ENCODE data around the gene CALN1. TPM values are rescaled to one million over a fixed set of nuclear protein-coding genes. Genes with fewer than 3 reads are reported as not detected.

The CALN1 gene
- total RNA-seq, 1 experiment from 2014 or later: not detected

DNA sequence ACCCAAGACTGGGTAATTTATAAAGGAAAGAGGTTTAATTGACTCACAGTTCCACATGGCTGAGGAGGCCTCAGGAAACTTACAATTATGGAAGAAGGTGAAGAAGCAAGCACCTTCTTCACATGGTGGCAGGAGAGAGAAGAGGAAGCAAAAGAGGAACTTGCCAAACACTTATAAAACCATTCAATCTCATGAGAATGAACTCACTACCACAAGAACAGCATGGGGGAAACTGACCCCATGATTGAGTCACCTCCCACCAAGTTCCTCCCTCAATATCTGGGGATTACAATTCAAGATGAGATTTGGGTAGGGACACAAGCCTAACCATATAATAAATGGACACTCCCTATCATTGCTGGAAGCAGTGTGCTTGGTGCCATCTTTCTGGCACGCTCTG lies 506.3 kb downstream of the CALN1 start:
- no peak for DNase-seq (ENCODE audit: extremely low read depth, low read depth)

DNA sequence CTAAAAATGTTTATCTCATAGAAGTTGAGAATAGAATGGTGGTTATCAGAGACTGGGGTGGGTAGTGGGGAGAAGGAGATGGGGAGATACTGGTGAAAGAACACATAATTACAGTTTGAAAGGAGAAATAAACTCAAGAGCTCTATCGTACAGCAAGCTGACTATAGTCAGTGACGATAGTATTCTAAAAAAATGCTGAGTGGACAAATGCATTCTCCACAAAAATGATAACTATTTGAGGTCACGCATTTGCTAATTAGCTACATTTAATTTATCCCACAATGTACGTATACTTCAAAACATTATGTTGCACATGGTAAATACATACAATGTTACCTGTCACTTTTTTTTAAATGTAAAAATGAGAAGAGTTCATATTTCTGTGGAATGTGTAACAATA lies 507.7 kb downstream of the CALN1 start:
- DNase-seq (ENCODE audit: extremely low read depth, low read depth): no peak

DNA sequence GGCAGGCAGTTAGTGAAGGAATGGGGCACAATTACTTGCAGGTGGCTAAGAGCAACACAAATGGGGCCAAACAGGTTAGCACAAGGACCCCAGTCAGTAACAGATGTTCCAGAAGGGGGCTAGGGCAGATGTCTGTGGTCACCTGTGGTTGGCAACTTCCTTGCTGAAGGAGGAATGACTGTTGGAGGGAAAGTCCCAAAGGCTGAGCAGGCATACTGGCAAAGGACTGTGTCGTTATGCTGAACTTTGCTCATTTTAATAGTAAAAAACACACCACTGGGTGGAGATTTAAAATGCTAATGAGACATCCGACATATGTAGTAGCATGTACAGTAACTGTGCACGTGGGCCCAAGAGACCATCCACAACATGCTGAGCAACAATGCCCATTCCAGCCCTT lies 511.6 kb downstream of the CALN1 start:
- DNase-seq (ENCODE audit: extremely low read depth, low read depth): no peak

DNA sequence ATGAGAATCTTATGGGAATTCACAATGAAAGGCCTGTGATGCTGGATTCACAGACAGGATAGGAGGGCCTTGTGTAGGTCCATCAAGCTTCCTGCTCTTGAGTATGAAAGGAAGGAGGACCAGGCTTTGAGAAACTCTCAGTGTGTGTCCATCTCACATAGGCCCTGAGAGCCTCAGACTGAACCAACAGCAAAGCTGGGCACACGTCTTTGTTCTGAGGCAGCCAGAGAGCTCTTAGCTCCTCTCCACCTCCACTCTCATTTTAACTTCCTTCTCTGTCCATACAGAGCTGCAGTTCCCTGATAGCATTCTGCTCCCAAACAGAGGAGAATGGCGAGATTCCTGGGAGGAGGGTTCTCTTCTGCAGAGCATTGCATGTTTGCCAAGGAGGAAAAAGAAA lies 515.6 kb downstream of the CALN1 start:
- no peak for DNase-seq (ENCODE audit: extremely low read depth, low read depth)

DNA sequence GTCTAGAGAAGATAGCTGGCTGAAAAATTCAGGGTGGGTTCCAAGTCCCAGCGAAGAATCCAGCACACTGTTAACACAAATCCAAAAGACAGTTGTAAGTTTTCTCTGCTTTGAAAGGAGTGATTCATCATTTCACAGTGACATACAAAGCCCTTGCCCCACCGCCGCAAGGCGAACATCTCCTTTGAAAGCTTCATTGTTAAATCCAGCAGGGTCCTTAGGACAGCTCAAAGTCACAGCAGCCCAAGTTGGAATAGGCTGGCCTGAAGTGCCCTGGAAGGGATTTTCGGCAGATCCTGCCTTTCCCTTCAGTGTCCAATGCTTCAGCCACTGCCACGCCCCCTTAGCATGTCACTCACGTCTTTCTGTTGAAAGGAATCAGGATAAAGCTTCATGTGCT lies 526.1 kb downstream of the CALN1 start:
- peak; percentile 44 for DNase-seq (ENCODE audit: extremely low read depth, low read depth)

DNA sequence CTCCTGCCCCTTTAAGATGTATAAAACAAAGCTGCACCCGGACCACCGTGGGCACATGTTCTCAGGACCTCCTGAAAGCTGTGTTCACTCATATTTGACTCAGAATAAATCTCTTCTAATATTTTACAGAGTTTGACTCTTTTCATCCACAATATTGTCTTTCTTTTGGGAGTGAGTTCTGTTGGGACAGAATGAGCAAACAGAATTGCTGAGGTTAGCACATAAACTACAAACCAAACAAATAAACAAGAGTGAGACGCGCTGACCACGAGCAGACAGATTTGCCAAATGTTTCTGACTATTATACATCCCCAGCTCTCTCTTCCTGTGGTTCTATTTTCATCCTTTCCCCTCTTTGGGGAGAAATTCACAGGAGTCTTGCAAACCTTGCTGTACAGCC lies 526.7 kb downstream of the CALN1 start:
- DNase-seq (ENCODE audit: extremely low read depth, low read depth): peak; percentile 5

DNA sequence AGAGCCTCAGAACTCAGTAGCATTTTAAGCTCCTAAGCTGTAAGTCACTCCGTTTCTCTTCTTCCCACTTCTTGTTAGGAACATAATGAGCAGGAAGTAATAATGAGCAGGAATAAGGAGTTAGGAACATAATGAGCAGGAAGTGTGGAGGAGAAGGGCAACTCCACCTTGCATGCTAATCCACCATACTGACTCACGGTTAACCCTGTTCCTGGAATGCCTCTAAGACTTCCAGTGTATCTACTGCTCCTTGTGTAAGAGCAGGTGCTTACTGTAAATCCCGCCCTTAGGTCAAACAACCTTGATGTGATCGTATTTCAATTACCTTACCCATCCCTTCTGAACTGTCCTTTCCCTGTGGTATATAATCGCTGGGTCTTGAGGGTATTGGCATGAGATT lies 528.7 kb downstream of the CALN1 start:
- no peak for DNase-seq (ENCODE audit: extremely low read depth, low read depth)

DNA sequence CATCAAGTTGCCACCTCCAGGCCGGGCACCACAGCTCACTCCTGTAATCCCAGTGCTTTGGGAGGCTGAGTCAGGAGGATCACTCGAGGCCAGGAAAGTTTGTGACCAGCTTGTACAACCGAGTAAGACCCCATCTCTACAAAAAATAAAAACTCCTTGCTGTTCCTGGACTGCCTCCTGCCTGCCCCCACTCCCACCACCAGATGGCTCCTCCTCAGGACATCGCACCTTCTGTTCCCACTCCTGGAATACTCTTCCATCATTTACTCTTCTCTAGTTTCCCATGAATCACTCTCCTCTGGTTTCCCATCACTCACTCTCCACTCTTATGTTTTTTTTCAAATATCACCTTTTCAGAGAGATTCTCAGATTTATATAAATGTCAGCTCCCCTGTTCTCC lies 540.7 kb downstream of the CALN1 start:
- DNase-seq (ENCODE audit: extremely low read depth, low read depth): no peak

DNA sequence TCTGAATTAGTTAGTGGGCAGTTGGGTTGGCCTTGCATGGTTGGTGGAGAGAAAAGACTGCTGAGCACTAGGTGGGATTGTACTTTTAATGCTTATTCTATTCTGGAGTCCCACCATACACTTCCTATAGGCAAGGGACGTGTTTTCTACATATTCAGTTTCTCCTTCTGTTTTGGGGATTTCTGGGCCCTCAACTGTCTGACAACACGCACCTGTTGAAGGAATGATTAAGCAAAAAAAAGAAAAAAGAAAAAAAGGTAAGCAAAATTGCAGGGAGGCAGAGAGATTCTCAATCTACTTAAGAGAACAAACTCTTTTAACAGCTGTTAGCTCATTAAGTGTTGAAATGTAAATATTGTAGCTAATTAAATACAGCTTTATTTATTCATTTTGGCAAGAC lies 541.3 kb downstream of the CALN1 start:
- DNase-seq (ENCODE audit: extremely low read depth, low read depth): no peak

DNA sequence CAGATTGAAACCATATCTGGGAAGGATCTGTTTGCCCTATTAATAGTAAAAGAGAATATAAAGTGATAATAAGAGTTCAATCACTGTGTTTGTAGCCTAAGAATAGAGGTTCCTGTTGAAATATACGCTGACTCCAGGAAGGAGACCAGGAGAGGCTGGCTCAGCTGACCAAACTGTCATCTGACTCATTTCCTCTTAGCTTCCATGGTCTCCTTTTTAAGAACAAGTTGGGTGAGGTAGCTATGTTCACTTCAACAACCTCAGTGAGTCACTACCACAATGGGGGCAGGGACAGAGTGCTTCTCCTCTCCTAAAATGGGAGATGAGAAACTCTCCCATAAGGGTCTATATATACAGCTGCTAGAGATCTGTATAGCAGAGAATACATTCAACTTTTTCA lies 543.3 kb downstream of the CALN1 start:
- DNase-seq (ENCODE audit: extremely low read depth, low read depth): no peak

DNA sequence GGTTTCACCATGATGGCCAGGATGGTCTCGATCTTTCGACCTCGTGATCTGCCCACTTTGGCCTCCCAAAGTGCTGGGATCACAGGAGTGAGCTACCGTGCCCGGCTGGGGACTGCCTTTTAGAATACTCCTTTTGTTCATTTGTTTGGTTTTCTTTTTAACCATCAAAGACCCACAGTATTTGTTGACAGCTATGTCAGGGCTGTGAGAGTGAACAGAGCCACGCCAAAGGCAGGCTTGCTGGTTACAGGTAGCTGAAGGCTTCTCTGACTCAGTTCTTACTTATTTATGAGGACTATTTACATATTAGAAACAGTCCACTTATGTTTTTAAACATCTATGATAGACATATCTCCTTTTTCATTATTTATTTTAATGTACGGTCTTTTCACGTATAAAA lies 544.5 kb downstream of the CALN1 start:
- no peak for DNase-seq (ENCODE audit: extremely low read depth, low read depth)

DNA sequence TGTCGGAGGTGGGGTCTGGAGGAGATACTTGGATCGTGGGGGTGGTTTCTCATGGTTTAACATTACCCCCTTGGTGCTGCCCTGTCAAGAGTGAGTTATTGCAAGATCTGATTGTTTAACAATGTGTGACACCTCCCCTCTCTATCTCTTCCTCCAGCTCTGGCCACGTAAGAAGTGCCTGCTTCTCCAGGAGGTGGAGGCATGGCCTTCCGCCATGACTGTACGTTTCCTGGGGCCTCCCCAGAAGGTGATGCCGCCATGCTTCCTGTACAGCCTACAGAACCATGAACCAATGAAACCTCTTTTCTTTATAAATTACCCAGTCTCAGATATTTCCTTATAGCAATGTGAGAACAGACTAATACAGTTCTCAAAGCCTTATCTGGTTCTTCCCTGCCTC lies 547.0 kb downstream of the CALN1 start:
- DNase-seq (ENCODE audit: extremely low read depth, low read depth): no peak

DNA sequence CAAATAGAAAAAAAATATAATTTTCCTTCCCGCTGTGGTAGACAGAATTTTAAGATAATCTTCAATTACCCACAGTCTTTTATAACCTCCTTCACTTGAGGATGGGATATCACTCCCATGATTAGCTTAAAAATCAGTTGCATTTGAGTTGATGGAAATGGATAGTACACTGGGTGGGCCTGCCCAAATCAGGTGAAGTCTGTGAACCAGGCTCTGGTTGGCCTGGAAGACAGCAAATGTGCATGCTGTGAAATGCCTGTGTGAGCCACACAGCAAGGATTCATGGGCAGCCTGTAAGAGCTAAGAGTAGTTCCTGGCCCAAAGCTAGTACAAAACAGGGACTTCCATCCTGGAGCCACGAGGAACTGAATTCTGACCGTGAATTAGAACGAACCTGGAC lies 548.0 kb downstream of the CALN1 start:
- no peak for DNase-seq (ENCODE audit: extremely low read depth, low read depth)

DNA sequence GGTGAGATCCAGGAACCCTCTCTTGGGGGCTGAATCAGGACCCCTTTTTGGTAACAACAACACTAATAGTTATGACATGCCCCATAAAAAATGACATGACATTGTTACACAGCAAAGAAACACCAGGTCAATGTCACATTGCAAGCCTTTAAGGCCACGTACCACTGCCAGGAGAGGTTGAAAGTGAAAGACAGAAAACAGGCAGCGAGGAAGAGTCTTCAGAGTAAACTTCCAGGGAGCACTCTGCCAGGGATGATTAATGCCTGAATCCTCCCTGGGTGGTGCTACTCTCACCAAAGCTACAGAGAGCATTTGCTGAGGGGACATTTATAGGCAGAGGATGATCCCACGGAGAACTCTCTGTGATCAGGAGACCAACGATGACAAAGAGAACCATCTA lies 551.6 kb downstream of the CALN1 start:
- DNase-seq (ENCODE audit: extremely low read depth, low read depth): no peak

DNA sequence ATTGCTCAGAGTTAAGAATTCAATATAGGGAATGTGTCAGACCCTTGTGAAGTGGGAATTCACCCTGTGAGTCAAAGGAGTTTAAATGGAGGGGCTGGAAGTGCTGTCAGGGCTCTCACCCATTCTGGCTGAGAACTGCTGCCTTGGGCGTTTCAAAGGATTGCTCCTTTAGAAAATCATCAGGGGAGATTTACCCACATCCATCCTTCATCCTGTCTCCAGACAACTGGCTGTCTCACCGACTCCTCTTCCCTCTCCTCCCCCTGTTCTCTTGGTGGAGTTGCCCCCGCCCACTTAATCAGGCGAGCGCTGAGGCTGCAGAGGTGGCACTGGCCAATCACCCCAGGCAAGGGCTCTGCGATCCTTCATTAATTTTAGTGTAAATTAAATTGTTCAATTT lies 554.8 kb downstream of the CALN1 start:
- DNase-seq (ENCODE audit: extremely low read depth, low read depth): no peak

DNA sequence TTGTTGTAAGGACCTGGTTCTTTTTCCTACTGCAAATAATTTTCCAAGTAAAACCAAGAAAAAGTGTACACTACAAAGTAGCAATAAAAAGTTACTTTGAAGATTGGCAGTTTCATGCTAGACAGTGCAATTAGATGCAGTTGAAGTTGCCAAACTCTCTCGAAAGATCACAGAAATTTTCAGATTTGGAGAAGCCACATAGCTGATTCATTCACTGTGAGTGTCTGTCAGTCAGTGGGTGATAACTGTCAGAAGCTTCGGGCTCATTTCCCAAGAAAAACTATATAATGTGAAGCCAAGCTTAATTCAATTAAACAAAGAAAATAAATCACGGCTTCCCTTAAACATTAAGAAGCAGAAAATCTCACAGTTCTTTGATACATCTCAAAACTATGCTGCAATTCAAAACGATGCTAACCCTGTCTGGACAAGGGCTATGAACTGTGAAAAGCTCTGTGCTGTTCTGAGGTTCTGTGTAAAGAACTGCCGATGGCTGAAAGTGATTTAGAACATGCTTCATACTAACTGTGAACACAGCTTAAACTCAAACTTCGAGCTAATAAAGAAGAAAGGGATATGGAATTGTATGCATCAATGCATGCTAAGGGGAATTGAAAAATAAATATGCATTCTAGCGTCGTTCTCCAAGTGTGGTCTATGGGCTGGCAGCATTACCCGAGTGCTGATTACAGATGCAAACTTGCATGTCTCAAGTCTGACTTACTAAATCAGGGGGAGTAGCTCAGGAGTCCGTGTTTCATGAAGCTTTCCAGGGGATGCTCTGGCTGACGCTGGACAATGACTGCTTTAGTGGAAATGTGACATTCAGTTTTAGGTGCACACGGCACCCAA lies 557.4 kb downstream of the CALN1 start:
- no peak for DNase-seq (ENCODE audit: extremely low read depth, low read depth)

DNA sequence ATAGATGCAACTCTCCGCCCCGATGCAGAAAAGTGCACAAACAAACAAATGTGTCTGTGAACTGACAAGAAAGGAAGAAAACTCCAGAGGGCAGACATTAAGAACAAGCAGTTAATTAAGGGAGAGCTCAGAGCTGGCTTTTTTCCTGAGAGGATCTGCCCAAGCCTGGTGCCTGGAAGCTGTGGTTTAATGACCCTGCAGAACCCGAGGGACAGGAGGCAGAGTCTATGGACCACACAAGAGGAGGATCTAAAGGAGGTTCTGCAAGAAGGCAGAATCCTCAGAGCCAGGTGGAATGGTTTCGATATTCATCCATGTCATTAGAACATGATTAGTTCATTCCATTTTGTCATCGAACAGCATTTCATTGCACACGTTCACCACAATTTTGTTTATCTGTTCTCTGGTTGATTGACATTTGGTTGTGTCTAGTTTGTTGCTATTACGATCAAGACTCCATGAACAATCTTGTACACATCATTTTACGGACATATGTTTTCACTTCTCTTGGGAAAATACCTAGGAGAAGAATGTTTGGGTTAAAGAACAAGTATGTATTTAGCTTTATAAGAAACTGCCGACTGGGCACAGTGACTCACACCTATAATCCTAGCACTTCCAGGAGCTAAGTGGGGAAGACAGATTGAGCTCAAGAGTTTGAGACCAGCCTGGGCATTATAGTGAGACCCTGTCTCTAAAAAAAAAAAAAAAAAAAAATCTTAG lies 560.2 kb downstream of the CALN1 start:
- DNase-seq (ENCODE audit: extremely low read depth, low read depth): no peak

DNA sequence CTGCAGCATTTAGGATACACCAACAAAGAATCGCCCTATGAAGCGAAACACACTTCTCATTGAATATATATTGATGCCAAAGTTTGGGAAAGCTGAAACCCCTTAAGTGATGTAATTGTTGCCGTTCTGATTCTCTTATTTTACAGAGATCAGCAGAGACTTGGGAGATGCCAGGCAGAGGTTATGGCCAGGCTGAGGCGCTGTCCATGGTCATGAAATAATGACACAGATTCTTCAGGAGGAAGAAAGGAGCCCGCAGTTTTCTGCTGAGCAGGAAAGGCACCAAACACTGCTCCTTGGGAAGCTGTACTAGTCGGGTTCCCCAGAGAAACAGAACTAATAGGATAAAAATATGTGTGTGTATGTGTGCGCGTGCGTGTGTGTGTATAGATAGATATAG lies 566.0 kb downstream of the CALN1 start:
- DNase-seq (ENCODE audit: extremely low read depth, low read depth): peak; percentile 26

DNA sequence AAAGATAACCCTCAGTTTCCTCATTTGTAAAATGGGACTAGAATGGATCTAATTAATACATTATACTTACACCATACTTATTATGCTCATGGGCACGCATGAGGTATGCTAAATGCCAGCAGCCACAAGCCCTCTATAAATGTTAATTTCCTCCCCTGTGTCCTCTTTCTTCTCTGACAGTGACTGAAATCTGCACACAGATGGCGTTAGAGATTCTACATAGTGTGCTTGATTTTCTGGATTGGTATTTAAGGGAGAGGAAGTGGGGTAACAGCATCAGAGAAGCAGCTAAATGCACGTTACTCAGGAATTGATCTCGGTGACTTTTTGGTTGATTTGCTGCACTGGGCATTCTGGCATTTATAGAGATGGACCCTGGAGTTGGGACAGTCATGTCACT lies 568.5 kb downstream of the CALN1 start:
- no peak for DNase-seq (ENCODE audit: extremely low read depth, low read depth)

DNA sequence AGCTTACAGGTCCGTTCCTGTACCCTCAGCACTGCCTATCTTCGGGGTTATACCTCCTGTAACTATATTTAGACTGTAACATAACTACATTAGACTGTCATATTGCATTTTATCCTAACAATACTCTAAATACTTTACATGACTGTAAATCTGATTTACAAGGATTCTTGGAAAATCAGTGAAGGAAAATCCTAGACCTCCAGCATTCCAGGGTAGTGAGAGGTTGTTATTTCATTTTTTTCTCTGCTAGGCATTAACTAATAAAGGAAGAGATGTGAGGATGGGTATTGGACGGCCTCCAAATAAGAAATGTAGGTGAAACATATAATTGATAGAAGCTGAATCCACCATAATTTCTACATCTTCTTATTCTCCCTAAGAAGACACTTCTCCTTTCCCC lies 569.4 kb downstream of the CALN1 start:
- DNase-seq (ENCODE audit: extremely low read depth, low read depth): no peak

DNA sequence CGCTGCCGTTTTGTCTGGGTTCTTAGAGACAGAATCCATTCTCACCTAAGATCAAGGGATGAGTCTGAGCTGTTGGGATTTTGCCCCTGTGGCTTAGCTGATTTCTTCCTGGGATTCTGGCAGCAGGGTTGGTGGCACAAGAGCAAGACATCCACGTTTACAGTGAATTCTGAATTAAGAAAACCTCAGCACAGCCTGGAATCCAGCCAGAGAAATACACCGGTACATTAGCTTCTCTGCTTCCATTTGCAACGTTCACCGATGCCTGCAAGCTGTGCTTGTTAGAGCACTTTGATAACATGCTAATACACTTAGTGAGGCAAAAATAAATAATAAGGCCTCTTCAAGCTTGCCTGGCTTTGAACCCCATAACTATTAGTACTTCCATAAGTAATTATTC lies 569.8 kb downstream of the CALN1 start:
- no peak for DNase-seq (ENCODE audit: extremely low read depth, low read depth)

DNA sequence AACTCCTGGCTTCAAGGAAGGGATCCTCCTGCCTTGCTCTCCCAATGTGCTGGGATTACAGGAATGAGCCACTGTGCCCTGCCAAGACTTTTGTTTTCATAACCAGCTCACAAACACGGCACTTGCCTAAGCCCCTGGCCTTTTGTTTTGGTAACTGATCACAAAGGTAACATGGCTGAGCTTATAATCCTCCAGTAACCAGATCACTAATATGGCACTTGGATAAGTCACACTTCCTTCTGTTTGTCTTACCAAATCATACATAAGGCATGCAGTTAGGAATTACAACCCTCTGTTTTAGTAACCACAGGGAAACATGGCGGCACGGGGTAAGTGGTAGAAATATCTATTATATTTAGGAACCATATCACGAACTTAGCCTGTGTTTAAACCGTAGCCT lies 577.1 kb downstream of the CALN1 start:
- no peak for DNase-seq (ENCODE audit: extremely low read depth, low read depth)

Data from NCI-H460 (cell line).